DND-41 (cell line): ENCODE data around the gene NUDT5.

Source experiments
- EZH2 ChIP-seq: IDR thresholded peaks from 3 replicates; pipeline ENCODE4 v1.6.1; 2012; ENCODE audit warnings: borderline replicate concordance, low read depth, mild to moderate bottlenecking, moderate library complexity, low read length, inconsistent platforms; ENCODE audit not compliant: severe bottlenecking
- TF ChIP-seq, protein P1 (sequence below): IDR thresholded peaks from 2 replicates; pipeline ENCODE4 v1.5.1; 2012; ENCODE audit warnings: borderline replicate concordance, low read length, moderate library complexity, mild to moderate bottlenecking; ENCODE audit not compliant: poor library complexity, severe bottlenecking; ENCODE audit errors: extremely low read depth

DNA sequence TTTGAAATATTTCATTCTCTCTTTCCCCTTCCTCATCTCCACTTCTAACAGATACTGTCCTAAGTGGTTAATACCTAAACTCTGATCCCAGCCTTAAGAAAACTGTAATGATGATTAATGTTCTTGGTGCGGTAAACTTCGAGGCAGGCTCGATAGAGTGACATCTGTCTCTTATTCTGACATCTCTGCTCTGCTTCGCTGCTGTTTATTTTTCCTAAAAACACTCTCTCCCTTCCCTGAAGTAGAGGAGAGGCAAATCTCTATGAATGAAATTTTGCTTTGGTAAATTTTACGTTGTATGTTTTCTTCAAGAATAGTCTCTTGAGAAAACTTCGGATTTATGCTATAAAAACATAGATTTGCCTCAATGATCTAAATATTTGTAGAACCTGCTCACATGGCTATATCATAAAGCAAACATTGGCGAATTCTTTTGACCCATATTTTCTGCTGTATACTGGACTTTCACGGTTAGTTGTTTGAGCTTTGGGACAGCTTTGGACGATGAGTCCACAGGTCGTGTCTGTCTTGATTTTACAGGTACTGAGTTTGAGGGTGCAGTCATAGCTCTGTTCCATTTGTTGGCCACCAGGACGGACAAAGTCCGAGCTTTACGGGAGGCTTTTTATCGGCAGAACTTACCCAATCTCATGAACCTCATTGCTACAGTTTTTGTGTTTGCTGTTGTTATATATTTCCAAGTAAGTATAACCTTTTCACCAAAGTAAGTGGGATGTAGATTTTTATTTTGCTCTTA is 39.1 kb downstream of the NUDT5 start:
- TF ChIP-seq, protein P1, sequence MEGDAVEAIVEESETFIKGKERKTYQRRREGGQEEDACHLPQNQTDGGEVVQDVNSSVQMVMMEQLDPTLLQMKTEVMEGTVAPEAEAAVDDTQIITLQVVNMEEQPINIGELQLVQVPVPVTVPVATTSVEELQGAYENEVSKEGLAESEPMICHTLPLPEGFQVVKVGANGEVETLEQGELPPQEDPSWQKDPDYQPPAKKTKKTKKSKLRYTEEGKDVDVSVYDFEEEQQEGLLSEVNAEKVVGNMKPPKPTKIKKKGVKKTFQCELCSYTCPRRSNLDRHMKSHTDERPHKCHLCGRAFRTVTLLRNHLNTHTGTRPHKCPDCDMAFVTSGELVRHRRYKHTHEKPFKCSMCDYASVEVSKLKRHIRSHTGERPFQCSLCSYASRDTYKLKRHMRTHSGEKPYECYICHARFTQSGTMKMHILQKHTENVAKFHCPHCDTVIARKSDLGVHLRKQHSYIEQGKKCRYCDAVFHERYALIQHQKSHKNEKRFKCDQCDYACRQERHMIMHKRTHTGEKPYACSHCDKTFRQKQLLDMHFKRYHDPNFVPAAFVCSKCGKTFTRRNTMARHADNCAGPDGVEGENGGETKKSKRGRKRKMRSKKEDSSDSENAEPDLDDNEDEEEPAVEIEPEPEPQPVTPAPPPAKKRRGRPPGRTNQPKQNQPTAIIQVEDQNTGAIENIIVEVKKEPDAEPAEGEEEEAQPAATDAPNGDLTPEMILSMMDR, result no peak
- no peak for TF ChIP-seq EZH2
